ENCODE measurements around the gene PRLR. TPM values are rescaled to one million over a fixed set of nuclear protein-coding genes. Genes with fewer than 3 reads are reported as not detected.

The PRLR gene
- total RNA-seq, 6 experiments from 2014 or later: 7.4 to 26.8 (median 15.1) TPM

GRCh38 chr5:35264509-35264908, 34.2 kb upstream of the PRLR start:
- DNase-seq (no peak), ATAC-seq (peak in 3 of 4 donors; percentile 45 to 72 (median 59))
- 30% methylated on average over 2 of the region's 2 CpGs for WGBS (ENCODE audit: insufficient coverage, low coverage, low lambda C conversion rate, missing lambda C conversion rate)
- H3K36me3 ChIP-seq: no peaks in the 10 kb centered on the region
- H3K27ac ChIP-seq: no peak overlapping the region
- TF ChIP-seq CTCF (IDR thresholded peaks at IDR 0.05): no peak
- TF ChIP-seq POLR2A (IDR thresholded peaks at IDR 0.05): no peak
- intact Hi-C loops (cut with DNase I): no loop called here
- no peaks in the 10 kb centered on the region for H3K4me1 ChIP-seq
- H3K27me3 ChIP-seq: no peaks in the 10 kb centered on the region
- H3K4me3 ChIP-seq: no peak overlapping the region
- no peaks in the 10 kb centered on the region for H3K9me3 ChIP-seq

- TF ChIP-seq POLR2A (IDR thresholded peaks at IDR 0.05) (no peak), CTCF (IDR thresholded peaks at IDR 0.05) (no peak)
Observed at GRCh38 chr5:35263266-35263877, 33.1 kb upstream of the PRLR start.

GRCh38 chr5:35253582-35253981, 23.3 kb upstream of the PRLR start:
- intact Hi-C loops (cut with DNase I): no loop called here
- no peak for ATAC-seq
- WGBS (ENCODE audit: insufficient coverage, low coverage, low lambda C conversion rate, missing lambda C conversion rate): 72% methylated on average over 3 of the region's 3 CpGs

More at GRCh38 chr5:35263266-35263877, 33.1 kb upstream of the PRLR start:
- Histone ChIP-seq H3K27ac (no peak overlapping the region), H3K4me3 (no peak overlapping the region), H3K27me3 (no peaks in the 10 kb centered on the region), H3K36me3 (no peaks in the 10 kb centered on the region), H3K4me1 (no peaks in the 10 kb centered on the region), H3K9me3 (no peaks in the 10 kb centered on the region)
- intact Hi-C loops (cut with DNase I): no loop called here
- DNase-seq: no peak
- ATAC-seq: no peak
- whole genome bisulfite sequencing (ENCODE audit: insufficient coverage, low coverage, low lambda C conversion rate, missing lambda C conversion rate): 80% methylated on average over 2 of the region's 2 CpGs

GRCh38 chr5:35252963-35253362, 22.7 kb upstream of the PRLR start:
- no peak overlapping the region for H3K4me3 ChIP-seq
- no peak overlapping the region for H3K27ac ChIP-seq
- H3K27me3 ChIP-seq: no peaks in the 10 kb centered on the region
- intact Hi-C loops (cut with DNase I): no loop called here
- no peaks in the 10 kb centered on the region for H3K4me1 ChIP-seq
- ATAC-seq: no peak
- no peak for TF ChIP-seq CTCF (IDR thresholded peaks at IDR 0.05)
- no peak for TF ChIP-seq POLR2A (IDR thresholded peaks at IDR 0.05)
- DNase-seq: no peak
- 85% methylated on average over 2 of the region's 2 CpGs for WGBS (ENCODE audit: insufficient coverage, low coverage, low lambda C conversion rate, missing lambda C conversion rate)
- H3K36me3 ChIP-seq: no peaks in the 10 kb centered on the region
- H3K9me3 ChIP-seq: no peaks in the 10 kb centered on the region

More at GRCh38 chr5:35253582-35253981, 23.3 kb upstream of the PRLR start:
- DNase-seq: no peak
- TF ChIP-seq POLR2A (IDR thresholded peaks at IDR 0.05) (no peak), CTCF (IDR thresholded peaks at IDR 0.05) (no peak)
- no peak overlapping the region for H3K27ac ChIP-seq
- no peaks in the 10 kb centered on the region for H3K27me3 ChIP-seq
- no peak overlapping the region for H3K4me3 ChIP-seq
- no peaks in the 10 kb centered on the region for H3K36me3 ChIP-seq
- no peaks in the 10 kb centered on the region for H3K9me3 ChIP-seq
- H3K4me1 ChIP-seq: no peaks in the 10 kb centered on the region

All from right lobe of liver (tissue), 6 donors.